Left lung (tissue), 10 donors: ENCODE measurements around the gene TRDN. TPM values are rescaled to one million over a fixed set of nuclear protein-coding genes. Genes with fewer than 3 reads are reported as not detected.
A peak's percentile ranks its signal among the peaks of the same experiment; 100 is the strongest.

Experiments
- ATAC-seq: fragments of 200-7000 bp; cut with Tn5 transposase; one replicate; pipeline ENCODE4 v1.9.1; 2020; ENCODE audit warnings: moderate library complexity
- DNase-seq, 4 donors: peaks; one replicate each; pipeline ENCODE4 v3.0.0-alpha.2; 2013 to 2020
- H3K27ac ChIP-seq, 2 donors: fragments of 200-600 bp; sonication (generic) in 1 of 2; one replicate each; pipeline versions ENCODE4 v1.5.0 to v1.8.0; 2020 to 2021
- H3K27me3 ChIP-seq, 2 donors: fragments of 200-600 bp; sonication (generic) in 1 of 2; one replicate each; pipeline versions ENCODE4 v1.5.0 to v1.8.0; 2020 to 2021
- H3K36me3 ChIP-seq, 2 donors: fragments of 200-600 bp; sonication (generic) in 1 of 2; one replicate each; pipeline versions ENCODE4 v1.5.0 to v1.8.0; 2020 to 2021
- H3K4me1 ChIP-seq, 2 donors: fragments of 200-600 bp; one replicate each; pipeline ENCODE4 v1.8.0; 2021
- H3K4me3 ChIP-seq, 2 donors: fragments of 200-600 bp; sonication (generic) in 1 of 2; one replicate each; pipeline versions ENCODE4 v1.5.0 to v1.8.0; 2020 to 2021; ENCODE audit warnings: mild to moderate bottlenecking in 1 of 2
- H3K9me3 ChIP-seq, 2 donors: fragments of 200-600 bp; sonication (generic) in 1 of 2; one replicate each; pipeline versions ENCODE4 v1.5.0 to v1.8.0; 2020 to 2021
- intact Hi-C, 2 donors: fragments of 100-400 bp; cut with DNase I; formaldehyde crosslinking; loops; one replicate each; pipeline versions ENCODE4 v1.11.2 to v1.14.2; 2022
- polyA plus RNA-seq, 6 donors: library from polyadenylated mRNA; unstranded; fragments of 120-200 nt; gene quantifications; one replicate each; pipeline ENCODE4 v1.2.1, GENCODE V29; 2013; ENCODE audit not compliant: insufficient read length in 6 of 6
- total RNA-seq, 2 donors: library from RNA; stranded (reverse); fragmentation: NEBNext Ultra II Directional; extraction: Animal tissue kit (Norgen Biotek cat#: 25700); gene quantifications; one replicate each; pipeline ENCODE4 v1.2.1, GENCODE V29; 2021
- TF ChIP-seq, protein P1 (sequence below), 2 donors: fragments of 200-600 bp; sonication (generic) in 1 of 2; IDR thresholded peaks; one replicate each; pipeline versions ENCODE4 v1.5.0 to v1.8.0; 2021; ENCODE audit warnings: antibody characterized with exemption in 2 of 2
- donor health status: DM: no; HTN: yes; CAD: no.
- donor health status: DM: no; HTN: no; CAD: no.

TRDN gene
- total and polyA plus RNA-seq, 8 donors: 0.03 to 0.18 (median 0.11) TPM; not detected in 3

DNA sequence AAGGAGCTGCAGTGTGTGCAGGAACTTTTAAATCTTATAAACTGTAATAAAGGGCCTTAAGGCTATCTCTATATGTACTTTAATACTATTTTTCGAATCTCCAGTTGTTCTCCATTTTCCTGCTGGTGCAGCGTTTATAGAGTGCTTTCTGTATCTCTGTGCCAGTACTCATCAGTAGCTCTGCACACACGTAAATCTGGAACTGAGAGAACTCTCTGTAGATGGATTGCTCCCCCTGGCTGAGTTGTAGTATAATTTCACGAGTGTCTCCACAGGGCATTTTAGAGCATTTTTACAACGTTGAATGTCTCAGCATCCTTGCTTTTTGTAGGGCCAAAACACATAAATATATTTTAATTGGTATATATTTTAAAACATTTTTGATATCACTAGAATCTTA lies 256.5 kb downstream of the TRDN start:
- Histone ChIP-seq H3K4me1 (no peaks in the 10 kb centered on the region), H3K36me3 (no peaks in the 10 kb centered on the region), H3K9me3 (no peaks in the 10 kb centered on the region), H3K27ac (no peak overlapping the region), H3K27me3 (no peaks in the 10 kb centered on the region), H3K4me3 (no peak overlapping the region)
- ATAC-seq (peak; percentile 60), DNase-seq (peak in 1 of 4 donors; percentile 44)
- TF ChIP-seq, protein P1, sequence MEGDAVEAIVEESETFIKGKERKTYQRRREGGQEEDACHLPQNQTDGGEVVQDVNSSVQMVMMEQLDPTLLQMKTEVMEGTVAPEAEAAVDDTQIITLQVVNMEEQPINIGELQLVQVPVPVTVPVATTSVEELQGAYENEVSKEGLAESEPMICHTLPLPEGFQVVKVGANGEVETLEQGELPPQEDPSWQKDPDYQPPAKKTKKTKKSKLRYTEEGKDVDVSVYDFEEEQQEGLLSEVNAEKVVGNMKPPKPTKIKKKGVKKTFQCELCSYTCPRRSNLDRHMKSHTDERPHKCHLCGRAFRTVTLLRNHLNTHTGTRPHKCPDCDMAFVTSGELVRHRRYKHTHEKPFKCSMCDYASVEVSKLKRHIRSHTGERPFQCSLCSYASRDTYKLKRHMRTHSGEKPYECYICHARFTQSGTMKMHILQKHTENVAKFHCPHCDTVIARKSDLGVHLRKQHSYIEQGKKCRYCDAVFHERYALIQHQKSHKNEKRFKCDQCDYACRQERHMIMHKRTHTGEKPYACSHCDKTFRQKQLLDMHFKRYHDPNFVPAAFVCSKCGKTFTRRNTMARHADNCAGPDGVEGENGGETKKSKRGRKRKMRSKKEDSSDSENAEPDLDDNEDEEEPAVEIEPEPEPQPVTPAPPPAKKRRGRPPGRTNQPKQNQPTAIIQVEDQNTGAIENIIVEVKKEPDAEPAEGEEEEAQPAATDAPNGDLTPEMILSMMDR (IDR thresholded peaks at IDR 0.05): no peak
- intact Hi-C loops: no loop called here

DNA sequence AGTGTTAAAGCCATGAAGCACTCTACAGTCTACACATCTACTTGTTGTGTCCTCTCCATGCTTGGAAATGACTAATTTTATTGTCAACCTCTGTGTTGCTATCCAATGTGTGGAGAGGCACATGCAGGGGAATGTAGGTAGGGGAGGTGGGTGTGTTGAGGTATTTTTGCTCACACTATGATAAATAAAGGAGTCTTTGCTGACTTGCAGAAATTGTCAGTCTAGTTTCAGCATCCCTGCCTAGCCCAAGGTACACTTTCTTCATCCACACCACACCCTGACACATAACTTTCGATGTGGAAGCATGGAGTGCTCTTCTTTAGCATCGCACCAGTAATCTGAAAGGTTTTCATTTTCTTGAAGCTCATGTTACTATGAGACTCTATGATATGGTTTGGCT lies 264.0 kb downstream of the TRDN start:
- ATAC-seq (no peak), DNase-seq (no peak)
- intact Hi-C loops: no loop called here
- Histone ChIP-seq H3K27ac (no peak overlapping the region), H3K9me3 (no peaks in the 10 kb centered on the region), H3K4me3 (no peak overlapping the region), H3K36me3 (no peaks in the 10 kb centered on the region), H3K27me3 (no peaks in the 10 kb centered on the region), H3K4me1 (no peaks in the 10 kb centered on the region)
- TF ChIP-seq, protein P1 (IDR thresholded peaks at IDR 0.05): no peak

DNA sequence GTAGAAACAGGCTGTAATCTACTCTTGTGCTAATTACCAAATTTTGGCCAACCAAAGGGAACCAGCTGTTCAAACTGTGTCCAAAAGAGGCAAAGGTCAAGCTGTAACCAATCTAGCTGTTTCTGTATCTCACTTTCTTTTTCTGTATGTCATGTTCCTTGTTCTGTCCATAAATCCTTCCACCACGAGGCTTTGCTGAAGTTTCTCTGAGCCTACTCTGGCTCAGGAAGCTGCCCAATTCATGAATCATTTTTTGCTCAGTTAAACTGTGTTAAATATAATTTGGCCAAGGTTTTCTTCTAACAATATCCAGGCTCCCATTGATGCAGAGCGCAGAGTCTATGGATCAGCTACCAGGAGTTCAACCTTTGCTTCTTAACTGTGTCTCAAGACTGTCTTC lies 272.8 kb downstream of the TRDN start:
- intact Hi-C loops: no loop called here
- no peak for ATAC-seq

DNA sequence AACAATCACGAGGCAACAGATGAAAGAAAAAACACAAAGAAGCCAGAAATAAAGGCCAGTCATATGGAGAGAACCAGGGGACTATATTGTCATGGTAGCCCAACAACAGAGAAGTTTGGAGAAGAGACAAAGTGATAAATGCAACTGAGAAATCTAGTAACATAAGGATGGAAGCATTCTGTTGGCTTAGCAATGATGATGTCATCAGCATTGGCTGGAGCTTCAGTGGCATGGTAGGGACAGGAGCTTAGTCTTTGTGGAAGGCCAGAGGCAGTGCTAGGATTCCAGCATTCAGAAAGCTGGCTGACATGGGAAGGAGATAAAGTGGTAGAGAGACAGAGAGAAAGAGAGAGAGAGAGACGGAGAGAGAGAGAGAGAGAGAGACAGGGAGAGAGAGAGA lies 276.4 kb downstream of the TRDN start:
- TF ChIP-seq, protein P1 (IDR thresholded peaks at IDR 0.05): no peak
- no peaks in the 10 kb centered on the region for H3K36me3 ChIP-seq
- no peak overlapping the region for H3K27ac ChIP-seq
- no peak for DNase-seq
- H3K27me3 ChIP-seq: no peaks in the 10 kb centered on the region
- no peaks in the 10 kb centered on the region for H3K4me1 ChIP-seq
- intact Hi-C loops: no loop called here
- no peak for ATAC-seq
- H3K9me3 ChIP-seq: no peaks in the 10 kb centered on the region
- H3K4me3 ChIP-seq: no peak overlapping the region

More for the DNA sequence above, 272.8 kb downstream of the TRDN start:
- no peak overlapping the region for H3K27ac ChIP-seq
- H3K4me1 ChIP-seq: no peaks in the 10 kb centered on the region
- TF ChIP-seq, protein P1 (IDR thresholded peaks at IDR 0.05): no peak
- H3K9me3 ChIP-seq: no peaks in the 10 kb centered on the region
- no peaks in the 10 kb centered on the region for H3K27me3 ChIP-seq
- DNase-seq: no peak
- H3K4me3 ChIP-seq: no peak overlapping the region
- no peaks in the 10 kb centered on the region for H3K36me3 ChIP-seq

DNA sequence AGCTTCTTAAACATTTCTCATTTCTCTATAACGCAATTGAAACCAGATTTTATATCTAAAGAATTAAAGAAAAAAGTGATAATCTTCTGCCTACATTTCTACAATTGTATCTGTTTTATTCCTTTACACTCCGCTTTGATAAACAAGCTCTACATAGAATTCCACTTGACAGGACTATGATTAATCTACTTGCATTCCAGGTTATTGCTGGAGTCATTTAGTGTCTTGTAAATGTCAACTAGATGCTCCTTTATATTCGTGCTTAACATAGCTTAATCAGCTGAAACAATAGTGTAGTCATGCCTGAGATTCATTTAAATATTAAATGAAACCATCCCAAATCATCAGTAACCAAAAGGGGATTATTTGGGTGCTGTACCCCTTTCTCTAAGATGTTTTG lies 284.0 kb downstream of the TRDN start:
- Histone ChIP-seq H3K4me3 (no peak overlapping the region), H3K4me1 (no peaks in the 10 kb centered on the region), H3K27ac (no peak overlapping the region), H3K36me3 (no peaks in the 10 kb centered on the region), H3K27me3 (no peaks in the 10 kb centered on the region), H3K9me3 (no peaks in the 10 kb centered on the region)
- no peak for ATAC-seq
- intact Hi-C loops: no loop called here
- DNase-seq: no peak
- TF ChIP-seq, protein P1 (IDR thresholded peaks at IDR 0.05): no peak
